Measurements from ENCODE around the gene PPM1M.

Gene PPM1M

GRCh38 chr3:52205727-52206372 lies 39.7 kb upstream of the PPM1M start:
- DNase-seq (ENCODE audit: low read depth): no peak
- TF ChIP-seq, protein P1, sequence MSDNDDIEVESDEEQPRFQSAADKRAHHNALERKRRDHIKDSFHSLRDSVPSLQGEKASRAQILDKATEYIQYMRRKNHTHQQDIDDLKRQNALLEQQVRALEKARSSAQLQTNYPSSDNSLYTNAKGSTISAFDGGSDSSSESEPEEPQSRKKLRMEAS (IDR thresholded peaks at IDR 0.05; ENCODE audit: low read depth, low read length): no peak
- no peak for TF ChIP-seq MYC (IDR thresholded peaks at IDR 0.05; ENCODE audit: low read depth, low read length)
- TF ChIP-seq, protein P2, sequence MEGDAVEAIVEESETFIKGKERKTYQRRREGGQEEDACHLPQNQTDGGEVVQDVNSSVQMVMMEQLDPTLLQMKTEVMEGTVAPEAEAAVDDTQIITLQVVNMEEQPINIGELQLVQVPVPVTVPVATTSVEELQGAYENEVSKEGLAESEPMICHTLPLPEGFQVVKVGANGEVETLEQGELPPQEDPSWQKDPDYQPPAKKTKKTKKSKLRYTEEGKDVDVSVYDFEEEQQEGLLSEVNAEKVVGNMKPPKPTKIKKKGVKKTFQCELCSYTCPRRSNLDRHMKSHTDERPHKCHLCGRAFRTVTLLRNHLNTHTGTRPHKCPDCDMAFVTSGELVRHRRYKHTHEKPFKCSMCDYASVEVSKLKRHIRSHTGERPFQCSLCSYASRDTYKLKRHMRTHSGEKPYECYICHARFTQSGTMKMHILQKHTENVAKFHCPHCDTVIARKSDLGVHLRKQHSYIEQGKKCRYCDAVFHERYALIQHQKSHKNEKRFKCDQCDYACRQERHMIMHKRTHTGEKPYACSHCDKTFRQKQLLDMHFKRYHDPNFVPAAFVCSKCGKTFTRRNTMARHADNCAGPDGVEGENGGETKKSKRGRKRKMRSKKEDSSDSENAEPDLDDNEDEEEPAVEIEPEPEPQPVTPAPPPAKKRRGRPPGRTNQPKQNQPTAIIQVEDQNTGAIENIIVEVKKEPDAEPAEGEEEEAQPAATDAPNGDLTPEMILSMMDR (IDR thresholded peaks at IDR 0.05; ENCODE audit: low read depth, low read length): no peak
- TF ChIP-seq POLR2A (IDR thresholded peaks at IDR 0.05; ENCODE audit: extremely low read depth, insufficient read length): no peak
- no peak overlapping the region for H3K4me3 ChIP-seq (ENCODE audit: low read depth, low read length)

- no peak overlapping the region for H3K4me3 ChIP-seq (ENCODE audit: low read depth, low read length)
- DNase-seq (ENCODE audit: low read depth): no peak
- TF ChIP-seq, protein P2 (IDR thresholded peaks at IDR 0.05; ENCODE audit: low read depth, low read length): no peak
- TF ChIP-seq MYC (IDR thresholded peaks at IDR 0.05; ENCODE audit: low read depth, low read length): no peak
- TF ChIP-seq POLR2A (IDR thresholded peaks at IDR 0.05; ENCODE audit: extremely low read depth, insufficient read length): no peak
- TF ChIP-seq, protein P1 (IDR thresholded peaks at IDR 0.05; ENCODE audit: low read depth, low read length): no peak
These were observed 37.0 kb upstream of the PPM1M start for GRCh38 chr3:52208556-52208955.

GRCh38 chr3:52210037-52210436 lies 35.5 kb upstream of the PPM1M start:
- no peak for DNase-seq (ENCODE audit: low read depth)
- TF ChIP-seq POLR2A (IDR thresholded peaks at IDR 0.05; ENCODE audit: extremely low read depth, insufficient read length) (no peak), MYC (IDR thresholded peaks at IDR 0.05; ENCODE audit: low read depth, low read length) (no peak)
- TF ChIP-seq, protein P2 (IDR thresholded peaks at IDR 0.05; ENCODE audit: low read depth, low read length): no peak
- TF ChIP-seq, protein P1 (IDR thresholded peaks at IDR 0.05; ENCODE audit: low read depth, low read length): no peak
- H3K4me3 ChIP-seq (ENCODE audit: low read depth, low read length): no peak overlapping the region

GRCh38 chr3:52210550-52211046 lies 35.0 kb upstream of the PPM1M start:
- peak; percentile 94 for DNase-seq (ENCODE audit: low read depth)
- no peak overlapping the region for H3K4me3 ChIP-seq (ENCODE audit: low read depth, low read length)
- TF ChIP-seq, protein P1 (IDR thresholded peaks at IDR 0.05; ENCODE audit: low read depth, low read length): no peak
- TF ChIP-seq MYC (IDR thresholded peaks at IDR 0.05; ENCODE audit: low read depth, low read length): no peak
- TF ChIP-seq, protein P2 (IDR thresholded peaks at IDR 0.05; ENCODE audit: low read depth, low read length): no peak
- TF ChIP-seq POLR2A (IDR thresholded peaks at IDR 0.05; ENCODE audit: extremely low read depth, insufficient read length): no peak

GRCh38 chr3:52211268-52211891 lies 34.2 kb upstream of the PPM1M start:
- DNase-seq (ENCODE audit: low read depth): no peak
- TF ChIP-seq, protein P1 (IDR thresholded peaks at IDR 0.05; ENCODE audit: low read depth, low read length): no peak
- TF ChIP-seq MYC (IDR thresholded peaks at IDR 0.05; ENCODE audit: low read depth, low read length) (no peak), POLR2A (IDR thresholded peaks at IDR 0.05; ENCODE audit: extremely low read depth, insufficient read length) (no peak)
- TF ChIP-seq, protein P2 (IDR thresholded peaks at IDR 0.05; ENCODE audit: low read depth, low read length): no peak
- H3K4me3 ChIP-seq (ENCODE audit: low read depth, low read length): no peak overlapping the region

Measured in NB4 (cell line).